HEK293 (cell line): ENCODE measurements around the gene TRPC4.

Source experiments
- CTCF ChIP-seq: fragments of 450-650 bp; formaldehyde crosslinking; IDR thresholded peaks from 2 replicates; pipeline ENCODE4 v1.5.1; 2016; ENCODE audit warnings: missing biosample characterization, missing genetic modification characterization
- ZBTB21 ChIP-seq: fragments of 450-650 bp; formaldehyde crosslinking; IDR thresholded peaks from 2 replicates; pipeline ENCODE4 v1.5.1; 2017; ENCODE audit warnings: missing biosample characterization, missing genetic modification characterization

- TF ChIP-seq ZBTB21 (tag by site-specific recombination) (no peak), CTCF (tag by site-specific recombination) (no peak)
Measured at GRCh38 chr13:37910790-37911189, 41.2 kb upstream of the TRPC4 start.
